Measurements from ENCODE around the gene DTD1. TPM values are rescaled to one million over a fixed set of nuclear protein-coding genes. Genes with fewer than 3 reads are reported as not detected.

Gene DTD1
- total RNA-seq, 1 experiment from 2014 or later, result 57.2 TPM

GRCh38 chr20:18712882-18713281 lies 125.0 kb downstream of the DTD1 start:
- H3K27ac ChIP-seq, result no peak overlapping the region
- H3K9me3 ChIP-seq (replicated peaks), result no peaks in the 10 kb centered on the region
- no peaks in the 10 kb centered on the region for H3K36me3 ChIP-seq
- H3K27me3 ChIP-seq (replicated peaks), result no peaks in the 10 kb centered on the region
- DNase-seq (ENCODE audit: low read depth in 1 of 2, low spot score in 2 of 2), result no peak
- H3K4me1 ChIP-seq (replicated peaks), result no peaks in the 10 kb centered on the region
- H3K4me3 ChIP-seq, result no peak overlapping the region

- H3K27ac ChIP-seq, result no peak overlapping the region
- DNase-seq (ENCODE audit: low read depth in 1 of 2, low spot score in 2 of 2), result no peak
- no peaks in the 10 kb centered on the region for H3K9me3 ChIP-seq (replicated peaks)
- H3K36me3 ChIP-seq, result no peaks in the 10 kb centered on the region
- no peak overlapping the region for H3K4me3 ChIP-seq
- H3K27me3 ChIP-seq (replicated peaks), result no peaks in the 10 kb centered on the region
- no peaks in the 10 kb centered on the region for H3K4me1 ChIP-seq (replicated peaks)
Observed at GRCh38 chr20:18715564-18715963, 127.7 kb downstream of the DTD1 start.

GRCh38 chr20:18717062-18717461 lies 129.2 kb downstream of the DTD1 start:
- no peak for DNase-seq (ENCODE audit: low read depth in 1 of 2, low spot score in 2 of 2)
- Histone ChIP-seq H3K9me3 (replicated peaks) (no peaks in the 10 kb centered on the region), H3K4me3 (no peak overlapping the region), H3K27me3 (replicated peaks) (no peaks in the 10 kb centered on the region), H3K27ac (no peak overlapping the region), H3K36me3 (no peaks in the 10 kb centered on the region), H3K4me1 (replicated peaks) (no peaks in the 10 kb centered on the region)

GRCh38 chr20:18718129-18718528 lies 130.3 kb downstream of the DTD1 start:
- Histone ChIP-seq H3K4me1 (replicated peaks) (no peaks in the 10 kb centered on the region), H3K27ac (no peak overlapping the region), H3K36me3 (no peaks in the 10 kb centered on the region), H3K27me3 (replicated peaks) (no peaks in the 10 kb centered on the region), H3K4me3 (no peak overlapping the region), H3K9me3 (replicated peaks) (no peaks in the 10 kb centered on the region)
- no peak for DNase-seq (ENCODE audit: low read depth in 1 of 2, low spot score in 2 of 2)

- no peak overlapping the region for H3K4me3 ChIP-seq
- no peaks in the 10 kb centered on the region for H3K27me3 ChIP-seq (replicated peaks)
- no peaks in the 10 kb centered on the region for H3K9me3 ChIP-seq (replicated peaks)
- H3K4me1 ChIP-seq (replicated peaks), result no peaks in the 10 kb centered on the region
- DNase-seq (ENCODE audit: low read depth in 1 of 2, low spot score in 2 of 2), result no peak
- no peak overlapping the region for H3K27ac ChIP-seq
- no peaks in the 10 kb centered on the region for H3K36me3 ChIP-seq
Observed at GRCh38 chr20:18719426-18719825, 131.6 kb downstream of the DTD1 start.

GRCh38 chr20:18721551-18722115 lies 133.8 kb downstream of the DTD1 start:
- H3K9me3 ChIP-seq (replicated peaks), result no peaks in the 10 kb centered on the region
- no peak overlapping the region for H3K27ac ChIP-seq
- no peaks in the 10 kb centered on the region for H3K27me3 ChIP-seq (replicated peaks)
- no peaks in the 10 kb centered on the region for H3K4me1 ChIP-seq (replicated peaks)
- no peak overlapping the region for H3K4me3 ChIP-seq
- no peak for DNase-seq (ENCODE audit: low read depth in 1 of 2, low spot score in 2 of 2)
- H3K36me3 ChIP-seq, result no peaks in the 10 kb centered on the region

- no peak overlapping the region for H3K27ac ChIP-seq
- no peak overlapping the region for H3K4me3 ChIP-seq
- no peaks in the 10 kb centered on the region for H3K36me3 ChIP-seq
- no peaks in the 10 kb centered on the region for H3K9me3 ChIP-seq (replicated peaks)
- no peaks in the 10 kb centered on the region for H3K27me3 ChIP-seq (replicated peaks)
- DNase-seq (ENCODE audit: low read depth in 1 of 2, low spot score in 2 of 2), result no peak
- no peaks in the 10 kb centered on the region for H3K4me1 ChIP-seq (replicated peaks)
Observed at GRCh38 chr20:18722371-18722770, 134.5 kb downstream of the DTD1 start.

GRCh38 chr20:18724077-18724476 lies 136.2 kb downstream of the DTD1 start:
- no peaks in the 10 kb centered on the region for H3K9me3 ChIP-seq (replicated peaks)
- no peak overlapping the region for H3K27ac ChIP-seq
- no peaks in the 10 kb centered on the region for H3K4me1 ChIP-seq (replicated peaks)
- no peaks in the 10 kb centered on the region for H3K27me3 ChIP-seq (replicated peaks)
- DNase-seq (ENCODE audit: low read depth in 1 of 2, low spot score in 2 of 2), result no peak
- no peak overlapping the region for H3K4me3 ChIP-seq
- H3K36me3 ChIP-seq, result no peaks in the 10 kb centered on the region

GRCh38 chr20:18724788-18725464 lies 137.1 kb downstream of the DTD1 start:
- Histone ChIP-seq H3K27ac (no peak overlapping the region), H3K36me3 (no peaks in the 10 kb centered on the region), H3K9me3 (replicated peaks) (no peaks in the 10 kb centered on the region), H3K27me3 (replicated peaks) (no peaks in the 10 kb centered on the region), H3K4me1 (replicated peaks) (no peaks in the 10 kb centered on the region), H3K4me3 (no peak overlapping the region)
- no peak for DNase-seq (ENCODE audit: low read depth in 1 of 2, low spot score in 2 of 2)

GRCh38 chr20:18727032-18727508 lies 139.2 kb downstream of the DTD1 start:
- Histone ChIP-seq H3K27ac (no peak overlapping the region), H3K27me3 (replicated peaks) (no peaks in the 10 kb centered on the region), H3K4me3 (no peak overlapping the region), H3K4me1 (replicated peaks) (no peaks in the 10 kb centered on the region), H3K9me3 (replicated peaks) (no peaks in the 10 kb centered on the region), H3K36me3 (no peaks in the 10 kb centered on the region)
- DNase-seq (ENCODE audit: low read depth in 1 of 2, low spot score in 2 of 2), result no peak

GRCh38 chr20:18728165-18728869 lies 140.5 kb downstream of the DTD1 start:
- Histone ChIP-seq H3K4me1 (replicated peaks) (no peaks in the 10 kb centered on the region), H3K9me3 (replicated peaks) (no peaks in the 10 kb centered on the region), H3K27ac (no peak overlapping the region), H3K27me3 (replicated peaks) (no peaks in the 10 kb centered on the region), H3K4me3 (no peak overlapping the region), H3K36me3 (no peaks in the 10 kb centered on the region)
- DNase-seq (ENCODE audit: low read depth in 1 of 2, low spot score in 2 of 2), result no peak

GRCh38 chr20:18728870-18729224 lies 141.0 kb downstream of the DTD1 start:
- DNase-seq (ENCODE audit: low read depth in 1 of 2, low spot score in 2 of 2), result no peak
- H3K9me3 ChIP-seq (replicated peaks), result no peaks in the 10 kb centered on the region
- H3K36me3 ChIP-seq, result no peaks in the 10 kb centered on the region
- no peak overlapping the region for H3K4me3 ChIP-seq
- no peak overlapping the region for H3K27ac ChIP-seq
- no peaks in the 10 kb centered on the region for H3K4me1 ChIP-seq (replicated peaks)
- no peaks in the 10 kb centered on the region for H3K27me3 ChIP-seq (replicated peaks)

GRCh38 chr20:18729231-18729825 lies 141.5 kb downstream of the DTD1 start:
- H3K4me1 ChIP-seq (replicated peaks), result no peaks in the 10 kb centered on the region
- no peak overlapping the region for H3K4me3 ChIP-seq
- H3K9me3 ChIP-seq (replicated peaks), result no peaks in the 10 kb centered on the region
- DNase-seq (ENCODE audit: low read depth in 1 of 2, low spot score in 2 of 2), result no peak
- no peaks in the 10 kb centered on the region for H3K27me3 ChIP-seq (replicated peaks)
- no peaks in the 10 kb centered on the region for H3K36me3 ChIP-seq
- H3K27ac ChIP-seq, result no peak overlapping the region

- no peak for DNase-seq (ENCODE audit: low read depth in 1 of 2, low spot score in 2 of 2)
- Histone ChIP-seq H3K9me3 (replicated peaks) (no peaks in the 10 kb centered on the region), H3K36me3 (no peaks in the 10 kb centered on the region), H3K27ac (no peak overlapping the region), H3K27me3 (replicated peaks) (no peaks in the 10 kb centered on the region), H3K4me1 (replicated peaks) (no peaks in the 10 kb centered on the region), H3K4me3 (no peak overlapping the region)
Observed at GRCh38 chr20:18731940-18732339, 144.1 kb downstream of the DTD1 start.
